Keratinocyte (primary cell): ENCODE data around the gene CMIP. TPM values are rescaled to one million over a fixed set of nuclear protein-coding genes. Genes with fewer than 3 reads are reported as not detected.

ENCODE experiments used
- DNase-seq: peaks from one replicate; pipeline ENCODE4 v3.0.0-alpha.2; 2011; ENCODE audit warnings: low read depth, missing footprints, low spot score
- FAIRE-seq: peaks from 2 replicates; lab custom pipeline; 2011; peaks lifted over from hg19 to GRCh38; lab: Jason Lieb, UNC
- H2AFZ ChIP-seq: 2 replicates; pipeline ENCODE4 v1.6.0; 2012; ENCODE audit warnings: low read length, control low read depth, inconsistent platforms; ENCODE audit not compliant: control insufficient read depth
- H3K27ac ChIP-seq: 2 replicates; pipeline ENCODE4 v1.5.1; 2011; ENCODE audit warnings: low read length; ENCODE audit not compliant: control insufficient read depth, insufficient read depth
- H3K27me3 ChIP-seq: 3 replicates; pipeline ENCODE4 v1.6.0; 2011; ENCODE audit warnings: low read length; ENCODE audit not compliant: control insufficient read depth, insufficient read depth; ENCODE audit errors: extremely low read depth
- H3K36me3 ChIP-seq, 2 experiments: 2 replicates in 1 of 2; 3 replicates in 1 of 2; pipeline ENCODE4 v1.5.1; 2011; ENCODE audit warnings: low read length in 2 of 2, mild to moderate bottlenecking in 1 of 2; ENCODE audit not compliant: control insufficient read depth in 2 of 2, insufficient read depth in 2 of 2; ENCODE audit errors: extremely low read depth in 1 of 2
- H3K4me1 ChIP-seq: 3 replicates; pipeline ENCODE4 v1.5.1; 2011; ENCODE audit warnings: low read length; ENCODE audit not compliant: control insufficient read depth, insufficient read depth; ENCODE audit errors: extremely low read depth
- H3K4me2 ChIP-seq: 3 replicates; pipeline ENCODE4 v1.6.0; 2011; ENCODE audit warnings: low read depth, low read length; ENCODE audit not compliant: control insufficient read depth, insufficient read depth; ENCODE audit errors: extremely low read depth
- H3K4me3 ChIP-seq, 3 experiments: fragments of 200-600 bp in 1 of 3; sonication (generic) in 1 of 3; 2 replicates in 2 of 3; 3 replicates in 1 of 3; pipeline ENCODE4 v1.5.1; 2011 to 2016; ENCODE audit warnings: low read length in 3 of 3, mild to moderate bottlenecking in 3 of 3, control low read depth in 2 of 3, inconsistent platforms in 1 of 3, low read depth in 1 of 3, mixed read lengths in 1 of 3, mixed run types in 1 of 3, moderate library complexity in 1 of 3; ENCODE audit not compliant: control insufficient read depth in 2 of 3, insufficient read depth in 2 of 3; ENCODE audit errors: extremely low read depth in 1 of 3
- H3K79me2 ChIP-seq: 2 replicates; pipeline ENCODE4 v1.6.0; 2012; ENCODE audit warnings: low read length; ENCODE audit not compliant: control insufficient read depth, insufficient read depth
- H3K9ac ChIP-seq: 3 replicates; pipeline ENCODE4 v1.6.0; 2011; ENCODE audit warnings: low read length; ENCODE audit not compliant: control insufficient read depth, insufficient read depth; ENCODE audit errors: extremely low read depth
- H3K9me1 ChIP-seq: 3 replicates; pipeline ENCODE4 v1.6.0; 2011; ENCODE audit warnings: low read length; ENCODE audit not compliant: control insufficient read depth, insufficient read depth; ENCODE audit errors: extremely low read depth
- H3K9me3 ChIP-seq: 2 replicates; pipeline ENCODE4 v1.5.1; 2012; ENCODE audit warnings: low read depth, low read length; ENCODE audit not compliant: control insufficient read depth
- H4K20me1 ChIP-seq: 3 replicates; pipeline ENCODE4 v1.6.0; 2011; ENCODE audit warnings: low read length; ENCODE audit not compliant: control insufficient read depth, insufficient read depth; ENCODE audit errors: extremely low read depth
- CTCF ChIP-seq, 3 experiments: IDR thresholded peaks in 1 of 3; conservative IDR thresholded peaks in 1 of 3; optimal IDR thresholded peaks in 1 of 3; 2 replicates in 2 of 3; 3 replicates in 1 of 3; pipeline versions ENCODE3 to v1.5.1; 2011; ENCODE audit warnings: low read length in 3 of 3, mild to moderate bottlenecking in 3 of 3, moderate library complexity in 2 of 3, control low read depth in 1 of 3, inconsistent platforms in 1 of 3; ENCODE audit not compliant: insufficient read depth in 2 of 3; ENCODE audit errors: extremely low read depth in 1 of 3
- EZH2 ChIP-seq: IDR thresholded peaks from one replicate; pipeline ENCODE4 v1.6.1; 2012; ENCODE audit warnings: inconsistent platforms, mild to moderate bottlenecking, low read length, moderate library complexity
- dilution Hi-C: fragments of 300-500 bp; cut with MboI; formaldehyde crosslinking; loops from one replicate; pipeline ENCODE4 v1.7.0; 2020; ENCODE audit warnings: low sequenced_read_pairs; ENCODE audit not compliant: extremely low pct_ligation_motif_present
- polyA plus RNA-seq, 5 experiments: library from polyadenylated mRNA; depleted of rRNA in 3 of 5; stranded (reverse) in 3 of 5; stranded (forward) in 1 of 5; unstranded in 1 of 5; fragments of >200 nt; gene quantifications; 1 replicate in 1 of 5; 2 replicates in 3 of 5; 3 replicates in 1 of 5; pipeline versions ENCODE4 v1.2.1 to v1.2.3, GENCODE V29; 2011 to 2012; ENCODE audit warnings: missing spikeins in 2 of 5, low read depth in 1 of 5, low replicate concordance in 1 of 5

CMIP gene
- polyA plus RNA-seq, 1 donor (not counting 4 experiments of a cell fraction or from before 2014, with no cell fraction given): 5.0 TPM

DNA sequence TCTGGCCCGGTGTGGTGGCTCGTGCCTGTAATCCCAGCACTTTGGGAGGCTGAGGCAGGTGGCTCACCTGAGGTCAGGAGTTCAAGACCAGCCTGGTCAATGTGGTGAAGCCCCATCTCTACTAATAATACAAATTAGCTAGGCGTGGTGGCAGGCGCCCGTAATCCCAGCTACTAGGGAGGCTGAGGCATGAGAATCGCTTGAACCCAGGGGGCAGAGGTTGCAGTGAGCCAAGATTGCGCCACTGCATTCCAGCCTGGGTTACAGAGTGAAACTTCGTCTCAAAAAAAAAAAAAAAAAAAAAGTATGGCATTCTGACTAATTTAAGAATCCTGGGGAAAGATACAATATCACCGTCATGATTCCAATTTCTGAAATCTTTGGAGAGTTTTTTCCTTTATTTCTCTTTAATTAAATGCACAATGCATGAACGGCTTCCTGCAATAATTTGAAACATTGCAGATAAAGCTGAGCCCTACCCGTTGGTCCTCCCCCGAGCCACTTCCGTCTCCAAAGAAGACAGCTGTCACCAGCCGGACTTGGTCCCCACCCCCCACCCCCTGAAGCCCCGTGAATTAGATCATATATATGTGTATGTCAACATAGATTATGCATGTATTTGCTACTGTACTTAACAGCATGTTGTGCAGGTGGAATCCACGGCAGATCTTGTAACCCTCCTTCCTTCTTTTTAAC, 191.8 kb downstream of the CMIP start:
- Histone ChIP-seq H3K9me3 (no peaks in the 10 kb centered on the region), H3K4me2 (no peak overlapping the region), H2AFZ (no peak overlapping the region), H3K4me3 (no peak overlapping the region), H3K36me3 (peaks cover 6 to 11% of the 10 kb centered on the region in 2 experiments), H3K27ac (no peak overlapping the region), H4K20me1 (peaks cover 35% of the 10 kb centered on the region), H3K4me1 (peaks cover 13% of the 10 kb centered on the region), H3K27me3 (no peaks in the 10 kb centered on the region), H3K9me1 (peaks cover 12% of the 10 kb centered on the region), H3K79me2 (peaks cover 48% of the 10 kb centered on the region), H3K9ac (no peak overlapping the region)
- FAIRE-seq (no peak), DNase-seq (no peak)
- no peak for TF ChIP-seq CTCF (optimal IDR thresholded peaks at IDR 0.05 in 1 of 3, IDR thresholded peaks at IDR 0.05 in 1 of 3, conservative IDR thresholded peaks at IDR 0.05 in 1 of 3; ENCODE audit: extremely low read depth in 1 of 3, insufficient read depth in 2 of 3, low read length in 3 of 3)
- no peak for TF ChIP-seq EZH2
- dilution Hi-C loops: no loop called here

DNA sequence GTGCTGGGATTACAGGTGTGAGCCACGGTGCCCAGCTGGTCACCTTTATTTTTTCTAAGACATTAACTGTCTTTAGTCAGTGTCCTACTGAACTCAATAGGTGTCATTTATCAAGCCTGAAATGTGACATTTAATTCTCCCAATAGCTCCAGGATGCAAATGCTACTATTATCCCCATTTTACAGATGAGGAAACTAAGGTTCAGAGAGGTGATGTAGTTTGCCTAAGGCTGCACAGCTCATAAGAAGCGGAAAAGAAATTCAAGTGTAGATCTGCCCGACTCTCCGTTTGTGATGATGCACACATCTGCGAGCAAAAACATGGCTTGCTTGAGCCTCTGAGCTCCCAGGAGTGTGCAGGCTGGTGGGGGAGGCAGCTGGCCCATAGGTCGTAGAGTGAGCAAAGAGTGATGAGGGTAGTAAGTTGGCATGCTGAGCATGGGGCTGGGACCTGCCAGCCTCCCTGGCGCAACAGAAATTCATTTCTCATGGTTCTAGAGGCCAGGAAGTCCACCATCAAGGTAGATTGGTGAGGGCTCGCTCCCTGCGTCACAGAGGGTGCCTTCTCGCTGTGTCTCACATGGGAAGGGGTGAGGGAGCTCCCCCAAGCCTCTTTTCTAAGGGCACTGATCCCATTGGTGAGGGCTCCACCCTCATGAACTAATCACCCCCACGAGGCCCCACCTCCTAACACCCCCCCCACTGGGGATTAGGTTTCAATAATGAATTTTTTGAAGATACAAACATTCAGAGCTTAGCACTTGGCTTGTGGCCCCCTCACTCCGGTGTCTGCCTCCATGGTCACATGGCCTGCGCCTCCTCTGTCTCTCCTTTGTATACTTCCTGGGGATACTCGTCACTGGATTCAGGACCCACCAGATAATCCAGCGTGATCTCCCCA, 193.0 kb downstream of the CMIP start:
- H3K9me1 ChIP-seq: peaks cover 8% of the 10 kb centered on the region
- DNase-seq (no peak), FAIRE-seq (no peak)
- no peak overlapping the region for H3K4me2 ChIP-seq
- H3K9me3 ChIP-seq: no peaks in the 10 kb centered on the region
- TF ChIP-seq EZH2 (no peak), CTCF (optimal IDR thresholded peaks at IDR 0.05 in 1 of 3, IDR thresholded peaks at IDR 0.05 in 1 of 3, conservative IDR thresholded peaks at IDR 0.05 in 1 of 3; ENCODE audit: extremely low read depth in 1 of 3, insufficient read depth in 2 of 3, low read length in 3 of 3) (no peak)
- no peak overlapping the region for H2AFZ ChIP-seq
- peaks cover 30% of the 10 kb centered on the region for H4K20me1 ChIP-seq
- H3K4me1 ChIP-seq: peaks cover 9% of the 10 kb centered on the region
- peaks cover 54% of the 10 kb centered on the region for H3K79me2 ChIP-seq
- no peak overlapping the region for H3K27ac ChIP-seq
- no peaks in the 10 kb centered on the region for H3K27me3 ChIP-seq
- H3K36me3 ChIP-seq: peaks cover 10 to 14% of the 10 kb centered on the region in 2 experiments
- H3K9ac ChIP-seq: no peak overlapping the region
- H3K4me3 ChIP-seq: no peak overlapping the region
- dilution Hi-C loops: no loop called here
